ENCODE measurements around the gene IGFALS.

The IGFALS gene

GRCh38 chr16:1793578-1794220 lies at the start of gene IGFALS:
Gene IGFALS (minus strand): TSS chr16:1793705. CDS start chr16:1793652, 53 bp downstream.
- in situ Hi-C loops (cut with MboI; ENCODE audit: low pct_unique_long_range_greater_than_20kb, low sequenced_read_pairs, unreplicated experiment): no loop called here
- no peak for DNase-seq (ENCODE audit: low spot score)
- TF ChIP-seq, protein P1, sequence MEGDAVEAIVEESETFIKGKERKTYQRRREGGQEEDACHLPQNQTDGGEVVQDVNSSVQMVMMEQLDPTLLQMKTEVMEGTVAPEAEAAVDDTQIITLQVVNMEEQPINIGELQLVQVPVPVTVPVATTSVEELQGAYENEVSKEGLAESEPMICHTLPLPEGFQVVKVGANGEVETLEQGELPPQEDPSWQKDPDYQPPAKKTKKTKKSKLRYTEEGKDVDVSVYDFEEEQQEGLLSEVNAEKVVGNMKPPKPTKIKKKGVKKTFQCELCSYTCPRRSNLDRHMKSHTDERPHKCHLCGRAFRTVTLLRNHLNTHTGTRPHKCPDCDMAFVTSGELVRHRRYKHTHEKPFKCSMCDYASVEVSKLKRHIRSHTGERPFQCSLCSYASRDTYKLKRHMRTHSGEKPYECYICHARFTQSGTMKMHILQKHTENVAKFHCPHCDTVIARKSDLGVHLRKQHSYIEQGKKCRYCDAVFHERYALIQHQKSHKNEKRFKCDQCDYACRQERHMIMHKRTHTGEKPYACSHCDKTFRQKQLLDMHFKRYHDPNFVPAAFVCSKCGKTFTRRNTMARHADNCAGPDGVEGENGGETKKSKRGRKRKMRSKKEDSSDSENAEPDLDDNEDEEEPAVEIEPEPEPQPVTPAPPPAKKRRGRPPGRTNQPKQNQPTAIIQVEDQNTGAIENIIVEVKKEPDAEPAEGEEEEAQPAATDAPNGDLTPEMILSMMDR (IDR thresholded peaks at IDR 0.05; ENCODE audit: extremely low read depth, insufficient read depth, missing control alignments): no peak

DNA sequence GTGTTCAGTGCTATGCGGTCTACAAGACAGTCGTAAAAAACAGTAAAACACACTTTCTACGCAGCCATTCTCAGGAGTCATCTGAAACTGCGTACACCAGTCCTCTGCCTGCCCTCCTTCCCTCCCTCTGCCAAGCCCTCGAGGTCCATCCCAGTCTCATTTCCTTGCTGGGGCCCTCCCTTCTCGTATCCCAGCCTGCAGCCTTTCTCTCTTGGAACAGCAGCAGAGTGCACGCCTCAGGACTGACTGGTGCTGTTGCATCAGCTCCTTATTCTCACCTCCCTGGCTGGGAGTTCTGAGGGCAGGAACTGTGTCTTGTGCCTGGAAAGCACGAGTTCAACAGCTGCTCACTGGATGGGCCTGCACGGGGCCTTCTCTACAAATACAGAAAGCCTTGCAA lies 46.0 kb upstream of the IGFALS start:
- in situ Hi-C loops (cut with MboI; ENCODE audit: low pct_unique_long_range_greater_than_20kb, low sequenced_read_pairs, unreplicated experiment): no loop called here
- DNase-seq (ENCODE audit: low spot score): no peak

GRCh38 chr16:1834096-1834495 lies 40.6 kb upstream of the IGFALS start:
- in situ Hi-C loops (cut with MboI; ENCODE audit: low pct_unique_long_range_greater_than_20kb, low sequenced_read_pairs, unreplicated experiment): no loop called here
- no peak for DNase-seq (ENCODE audit: low spot score)
- TF ChIP-seq, protein P1 (IDR thresholded peaks at IDR 0.05; ENCODE audit: extremely low read depth, insufficient read depth, missing control alignments): no peak

More for the DNA sequence above, 46.0 kb upstream of the IGFALS start:
- TF ChIP-seq, protein P1 (IDR thresholded peaks at IDR 0.05; ENCODE audit: extremely low read depth, insufficient read depth, missing control alignments): no peak

GRCh38 chr16:1832838-1833454 lies 39.4 kb upstream of the IGFALS start:
- in situ Hi-C loops (cut with MboI; ENCODE audit: low pct_unique_long_range_greater_than_20kb, low sequenced_read_pairs, unreplicated experiment): no loop called here
- TF ChIP-seq, protein P1 (IDR thresholded peaks at IDR 0.05; ENCODE audit: extremely low read depth, insufficient read depth, missing control alignments): no peak
- no peak for DNase-seq (ENCODE audit: low spot score)

DNA sequence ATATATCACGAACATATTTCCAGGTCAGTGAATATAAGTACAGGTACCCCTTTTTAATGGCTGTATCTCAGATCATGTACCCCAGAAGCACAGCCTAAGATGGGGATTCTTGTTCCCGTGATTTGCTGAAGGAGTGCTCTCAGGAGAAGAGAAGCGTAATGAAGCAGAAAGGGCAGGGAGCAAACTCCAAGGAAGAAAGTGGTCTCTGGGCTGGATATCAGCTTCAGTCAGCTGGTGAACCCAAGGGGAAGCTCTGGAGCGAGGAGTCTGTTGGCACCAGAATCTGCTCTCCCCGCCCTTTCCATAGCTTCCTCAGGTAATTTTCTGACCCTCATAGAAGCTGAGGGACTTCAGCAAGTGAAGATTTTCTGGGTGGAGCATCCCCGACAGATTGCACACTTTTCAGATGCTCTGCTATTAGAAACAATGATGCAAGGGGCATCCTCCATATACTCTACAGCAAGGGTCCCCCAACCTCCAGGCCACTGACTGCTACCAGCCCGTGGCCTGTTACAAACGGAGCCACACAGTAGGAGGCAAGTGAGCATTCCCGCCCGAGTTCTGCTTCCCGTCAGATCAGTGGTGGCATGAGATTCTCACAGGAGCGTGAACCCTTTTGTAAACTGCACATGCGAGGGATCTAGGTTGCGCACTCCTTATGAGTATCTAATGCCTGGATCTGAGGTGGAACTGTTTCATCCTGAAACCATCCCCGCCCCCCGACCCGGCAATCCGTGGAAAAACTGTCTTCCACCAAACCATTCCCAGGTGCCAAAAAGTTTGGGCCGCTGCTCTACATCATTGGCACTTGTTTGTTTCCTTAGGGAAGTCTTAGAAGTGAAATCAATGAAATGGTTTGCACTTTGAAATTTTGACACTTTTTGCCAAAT lies 37.9 kb upstream of the IGFALS start:
- DNase-seq (ENCODE audit: low spot score): no peak
- TF ChIP-seq, protein P1 (IDR thresholded peaks at IDR 0.05; ENCODE audit: extremely low read depth, insufficient read depth, missing control alignments): no peak
- in situ Hi-C loops (cut with MboI; ENCODE audit: low pct_unique_long_range_greater_than_20kb, low sequenced_read_pairs, unreplicated experiment): no loop called here

GRCh38 chr16:1830213-1830612 lies 36.7 kb upstream of the IGFALS start:
- TF ChIP-seq, protein P1 (IDR thresholded peaks at IDR 0.05; ENCODE audit: extremely low read depth, insufficient read depth, missing control alignments): no peak
- no peak for DNase-seq (ENCODE audit: low spot score)
- in situ Hi-C loops (cut with MboI; ENCODE audit: low pct_unique_long_range_greater_than_20kb, low sequenced_read_pairs, unreplicated experiment): no loop called here
